HG03159 (cell line): ENCODE data around the gene FAAH2.
A peak's percentile ranks its signal among the peaks of the same experiment; 100 is the strongest.
"Not testable (repeated sequence)": the region's sequence is repeated elsewhere in the genome, so short reads cannot be mapped to it uniquely, and the experiment has no call there.

Source experiments
- ATAC-seq: cut with Tn5 transposase; IDR thresholded peaks from one replicate; pipeline ENCODE4 v1.9.1; 2021; ENCODE audit warnings: mild to moderate bottlenecking, moderate library complexity; ENCODE audit not compliant: unreplicated experiment

The FAAH2 gene

DNA sequence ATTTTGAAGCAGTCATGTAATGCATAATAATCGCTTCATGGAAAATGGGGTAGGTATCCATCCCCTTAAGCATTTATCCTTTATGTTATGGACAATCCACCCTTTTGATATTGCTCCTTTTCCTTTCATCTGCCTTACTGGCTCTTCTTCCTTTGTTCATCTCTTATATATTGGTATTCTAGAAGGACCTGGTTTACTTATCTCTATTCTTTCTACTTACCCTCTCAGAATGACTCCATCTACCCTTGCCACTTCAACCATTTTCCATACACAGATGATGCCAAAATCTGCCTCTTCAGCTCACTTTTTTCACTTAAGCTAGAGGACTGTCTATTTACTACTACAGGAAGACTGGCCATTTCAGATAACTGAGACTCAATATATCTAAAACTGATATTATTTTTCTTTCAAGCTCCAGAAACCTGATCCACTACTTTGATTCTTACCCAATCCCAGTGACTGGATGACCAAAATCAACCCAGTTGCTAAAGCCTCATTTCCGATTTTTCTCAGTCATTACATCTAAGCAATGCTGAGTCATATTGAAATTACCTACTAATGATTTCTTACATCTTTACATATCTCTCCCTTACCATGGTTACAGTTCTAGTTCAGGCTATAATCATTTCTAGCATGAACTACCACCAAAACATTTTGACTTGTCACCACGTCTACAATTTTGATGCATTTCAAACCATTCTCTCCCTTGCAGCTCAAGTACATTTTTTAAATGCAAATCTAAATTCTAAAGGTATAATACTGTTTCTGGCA, 93.7 kb downstream of the FAAH2 start:
- ATAC-seq, result peak; percentile 48

DNA sequence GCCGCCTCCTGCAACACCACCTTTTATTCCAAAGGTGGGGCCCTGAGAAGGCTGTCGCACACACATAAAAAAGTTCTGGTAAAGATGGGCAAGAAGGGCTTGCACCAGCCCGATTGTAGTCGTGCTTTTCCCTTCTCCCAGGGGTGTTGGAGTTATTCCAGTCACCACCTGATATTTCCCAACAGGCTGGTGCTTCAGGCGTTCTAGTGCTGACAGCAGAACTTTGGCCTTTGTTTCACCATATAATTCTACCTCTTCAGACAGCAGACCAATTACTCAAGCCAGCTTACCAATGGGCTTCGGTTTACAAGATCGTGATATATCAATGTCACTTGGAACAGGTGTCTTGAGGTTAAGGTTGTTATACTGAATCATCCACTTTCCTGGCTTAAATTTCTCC, 107.7 kb downstream of the FAAH2 start:
- ATAC-seq, result not testable (repeated sequence)

DNA sequence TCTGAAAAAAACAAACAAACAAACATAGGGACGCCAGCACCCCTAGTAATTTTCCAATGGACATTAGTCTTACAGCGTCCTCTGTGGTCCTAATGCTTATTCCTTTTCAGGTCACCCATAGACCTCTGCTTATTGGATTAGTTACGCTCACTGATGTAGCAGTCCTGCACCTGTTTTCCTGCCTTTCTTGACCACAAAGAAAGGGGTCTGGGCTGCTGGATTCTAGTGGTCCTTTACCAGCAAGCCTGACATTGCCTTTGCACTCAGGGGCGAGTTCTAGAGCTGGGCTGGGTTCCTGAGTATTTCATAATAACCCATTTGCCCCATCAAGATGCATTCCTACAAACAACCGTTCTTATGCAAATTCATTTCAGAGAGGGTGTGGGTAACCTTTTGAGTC, 116.7 kb downstream of the FAAH2 start:
- not testable (repeated sequence) for ATAC-seq

DNA sequence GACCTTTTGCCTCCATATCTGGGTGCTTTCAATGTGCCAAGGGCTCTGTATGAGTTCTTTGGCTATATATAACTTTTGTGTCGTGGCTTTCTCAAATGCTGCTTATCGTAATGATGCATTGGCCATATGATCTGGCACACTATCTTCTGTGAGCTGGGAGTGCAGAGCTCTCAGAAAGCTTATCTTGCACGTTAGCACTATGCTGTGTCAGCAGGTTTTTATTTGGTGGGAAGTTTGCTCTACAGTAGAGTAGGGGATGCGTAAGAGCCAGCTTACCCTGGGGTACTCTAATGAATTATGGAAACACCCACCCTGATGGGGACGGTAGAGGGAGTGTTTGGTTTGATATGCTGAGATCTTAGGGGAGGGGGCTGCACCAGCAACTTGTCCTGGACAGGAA, 119.6 kb downstream of the FAAH2 start:
- ATAC-seq, result no peak

DNA sequence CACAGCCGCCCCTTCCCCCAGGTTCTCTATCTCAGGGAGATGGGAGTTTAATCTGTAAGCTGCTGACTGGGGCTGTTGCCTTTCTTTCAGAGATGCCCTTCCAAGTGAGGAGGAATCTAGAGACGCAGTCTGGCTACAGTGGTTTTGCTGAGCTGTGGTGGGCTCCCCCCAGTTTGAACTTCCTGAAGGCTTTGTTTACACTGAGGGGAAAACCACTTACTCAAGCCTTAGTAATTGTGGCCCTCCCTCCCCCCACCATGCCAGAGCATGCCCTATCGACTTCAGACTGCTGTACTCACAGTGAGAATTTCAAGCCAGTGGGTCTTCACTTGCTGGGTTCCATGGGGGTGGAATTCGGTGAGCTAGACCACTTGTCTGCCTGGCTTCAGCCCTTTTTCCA, 131.3 kb downstream of the FAAH2 start:
- ATAC-seq, result no peak

DNA sequence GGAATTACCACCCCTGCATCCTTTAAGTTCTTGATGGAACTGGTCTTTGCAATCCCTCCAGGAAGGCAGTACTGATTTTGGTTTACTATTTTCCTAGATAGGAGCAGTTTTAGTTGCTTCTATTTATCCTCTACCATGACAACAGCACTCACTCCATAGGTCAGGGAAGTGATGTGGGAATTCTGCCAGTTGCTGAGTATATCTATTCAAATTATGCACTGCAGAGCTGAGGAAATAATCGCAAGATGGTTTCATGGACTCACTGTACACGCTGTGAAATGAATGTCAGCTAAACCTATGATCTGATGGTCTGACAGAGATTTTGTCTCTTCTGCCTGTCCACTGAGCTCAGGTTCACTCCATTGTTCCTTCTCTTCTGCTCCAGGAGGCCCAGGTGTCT, 135.8 kb downstream of the FAAH2 start:
- ATAC-seq, result no peak

DNA sequence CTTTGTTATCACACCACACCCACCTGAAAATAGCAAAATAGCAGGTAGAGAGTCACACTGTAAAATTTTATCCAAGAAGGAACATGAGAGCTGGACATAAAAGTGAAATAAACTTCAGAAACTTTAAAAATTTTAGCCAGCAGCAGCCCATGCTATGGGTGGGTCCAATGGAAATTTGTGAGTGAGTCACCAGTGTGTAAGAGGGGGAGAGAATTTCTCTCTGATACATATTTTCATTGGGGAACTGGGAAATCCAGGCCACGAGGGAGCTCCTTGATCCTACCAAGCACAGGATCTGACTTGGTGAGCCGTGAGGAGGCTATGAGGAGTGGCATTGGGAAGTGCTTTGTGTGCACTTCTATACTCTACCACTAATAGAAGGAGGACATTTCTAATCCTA, 136.3 kb downstream of the FAAH2 start:
- ATAC-seq, result no peak

DNA sequence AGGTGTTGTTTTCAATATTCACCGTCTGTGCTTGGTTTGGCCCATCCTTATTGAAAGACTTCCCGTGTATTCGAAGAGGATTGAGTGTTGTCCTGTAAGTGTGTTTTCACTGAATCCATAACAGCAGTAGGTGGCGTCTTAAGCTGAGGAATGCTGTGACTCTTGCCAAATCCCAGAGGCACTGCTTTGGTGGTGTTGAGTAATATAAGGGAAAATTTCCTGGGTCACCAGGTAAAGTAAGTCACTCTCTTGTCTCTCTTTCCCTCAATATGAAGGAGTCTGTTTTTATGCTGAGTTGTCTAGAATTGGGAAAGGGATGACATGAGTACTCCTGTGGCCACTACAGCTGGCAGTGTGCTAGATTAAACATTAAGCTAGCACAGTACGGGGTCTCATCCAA, 158.6 kb downstream of the FAAH2 start:
- ATAC-seq, result no peak

DNA sequence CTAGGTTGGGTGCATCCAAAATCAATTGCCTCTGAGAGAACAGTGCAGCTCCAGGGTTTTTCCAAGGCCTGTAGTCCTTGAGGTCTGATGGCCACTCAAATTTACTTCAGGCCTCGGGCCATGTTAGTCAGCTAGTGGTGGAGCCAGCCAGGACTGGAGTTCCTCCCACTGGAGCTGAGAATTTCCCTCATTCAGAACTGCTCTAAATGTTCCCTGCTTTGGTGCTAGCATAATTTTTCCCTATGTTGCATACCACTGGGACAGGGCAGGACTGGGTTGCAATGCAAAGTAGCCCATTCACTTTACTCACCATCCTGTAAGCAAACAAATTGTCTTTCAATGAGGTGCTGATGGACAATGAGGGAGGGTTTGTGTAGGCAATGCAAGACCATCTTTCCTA, 159.3 kb downstream of the FAAH2 start:
- ATAC-seq, result no peak

DNA sequence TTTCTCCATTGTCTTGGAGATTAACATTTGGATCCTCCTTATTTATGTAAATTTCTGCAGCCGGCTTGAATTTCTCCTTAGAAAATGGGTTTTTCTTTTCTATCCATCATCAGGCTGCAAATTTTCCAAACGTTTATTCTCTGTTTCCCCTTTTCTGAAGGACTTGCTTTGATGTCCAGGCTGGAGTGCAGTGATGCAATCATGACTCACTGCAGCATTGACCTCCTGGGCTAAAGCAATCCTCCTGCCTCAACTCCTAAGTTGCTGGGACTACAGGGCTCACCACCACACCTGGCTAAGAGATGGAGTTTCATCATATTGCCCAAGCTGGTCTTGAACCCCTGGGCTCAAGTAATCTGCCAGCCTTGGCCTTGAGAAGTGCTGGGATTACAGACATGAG, 161.3 kb downstream of the FAAH2 start:
- no peak for ATAC-seq

DNA sequence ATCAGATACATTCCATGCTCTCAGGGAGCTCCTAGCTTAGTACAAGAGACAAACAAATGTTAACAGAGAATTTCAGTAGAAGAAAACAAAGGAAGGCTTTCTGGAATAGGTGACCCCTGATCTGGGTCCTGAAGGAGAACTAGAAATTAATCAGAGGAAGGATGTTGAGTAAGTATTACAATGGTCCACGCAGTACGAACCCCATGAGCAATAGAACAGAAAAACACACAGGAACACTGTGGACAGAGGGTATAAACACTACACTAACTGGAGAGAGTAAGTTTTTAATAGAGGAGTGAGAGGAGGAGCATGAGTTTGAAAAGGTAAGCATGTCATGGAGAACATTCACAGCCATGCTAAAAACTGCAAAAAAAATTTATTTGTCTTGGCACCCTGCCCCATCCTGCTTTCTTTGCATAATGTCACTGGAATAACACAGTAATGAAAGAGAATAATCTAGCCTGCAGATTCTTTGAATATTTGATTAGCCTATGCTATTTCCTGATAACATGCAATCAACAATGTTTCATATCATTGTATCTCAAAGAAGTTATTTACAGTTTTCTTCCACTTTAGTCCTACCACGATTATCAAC, 165.0 kb downstream of the FAAH2 start:
- ATAC-seq, result no peak

DNA sequence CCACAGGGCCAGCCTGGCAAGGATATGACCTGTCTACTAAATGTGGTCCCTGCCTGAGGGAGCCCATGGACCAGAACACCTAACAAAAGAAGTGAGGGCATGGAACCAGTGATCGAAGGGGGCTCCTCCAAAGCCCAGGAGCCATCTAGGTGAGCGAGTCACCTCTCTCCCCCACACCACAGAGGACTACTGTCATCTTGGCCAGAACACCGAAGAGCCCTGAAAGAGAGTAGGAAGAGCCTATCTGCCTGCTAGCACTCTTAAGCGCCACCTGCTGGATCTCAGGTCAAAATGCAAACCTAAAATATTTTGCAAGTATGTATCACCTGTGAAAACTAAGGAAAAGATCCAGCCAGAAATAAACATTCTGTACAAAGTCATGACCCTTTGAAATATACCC, 167.4 kb downstream of the FAAH2 start:
- peak; percentile 88 for ATAC-seq

DNA sequence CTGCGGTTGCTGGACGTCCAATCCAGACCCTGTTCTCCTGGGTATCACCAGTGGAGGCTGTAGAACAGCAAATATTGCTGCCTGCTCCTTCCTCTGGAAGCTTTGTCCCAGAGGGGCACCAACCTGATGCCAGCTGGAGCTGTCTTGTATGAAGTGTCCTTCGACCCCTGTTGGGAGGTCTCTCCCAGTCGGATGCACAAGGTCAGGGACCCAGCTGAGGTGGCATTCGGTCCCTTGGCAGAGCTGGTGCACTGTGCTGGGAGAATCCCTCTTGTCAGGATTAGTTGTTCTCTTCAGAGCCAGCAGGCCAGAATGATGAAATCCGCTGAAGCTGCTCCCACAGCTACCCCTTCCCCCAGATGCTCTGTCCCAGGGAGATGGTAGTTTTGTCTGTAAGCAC, 195.0 kb downstream of the FAAH2 start:
- ATAC-seq, result no peak

DNA sequence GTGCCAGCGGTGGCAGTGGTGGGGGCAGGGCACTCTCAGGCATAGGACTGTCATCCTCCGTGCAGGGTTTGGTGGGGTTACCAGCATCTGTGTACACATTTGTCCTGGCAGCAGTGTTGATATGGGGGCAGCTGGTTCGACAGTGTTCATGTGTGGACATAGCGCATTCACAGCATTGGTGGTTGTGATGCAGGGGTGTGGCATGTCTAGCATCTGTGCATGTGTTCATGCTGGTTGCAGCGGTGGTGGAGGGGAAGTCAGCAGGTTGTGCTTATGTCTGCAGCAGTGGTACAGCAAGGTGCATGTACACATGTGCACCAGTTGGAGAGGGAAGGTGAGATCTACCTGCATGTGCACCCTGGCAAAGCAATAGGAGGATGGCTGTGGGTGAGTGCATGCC, 230.0 kb downstream of the FAAH2 start:
- no peak for ATAC-seq

DNA sequence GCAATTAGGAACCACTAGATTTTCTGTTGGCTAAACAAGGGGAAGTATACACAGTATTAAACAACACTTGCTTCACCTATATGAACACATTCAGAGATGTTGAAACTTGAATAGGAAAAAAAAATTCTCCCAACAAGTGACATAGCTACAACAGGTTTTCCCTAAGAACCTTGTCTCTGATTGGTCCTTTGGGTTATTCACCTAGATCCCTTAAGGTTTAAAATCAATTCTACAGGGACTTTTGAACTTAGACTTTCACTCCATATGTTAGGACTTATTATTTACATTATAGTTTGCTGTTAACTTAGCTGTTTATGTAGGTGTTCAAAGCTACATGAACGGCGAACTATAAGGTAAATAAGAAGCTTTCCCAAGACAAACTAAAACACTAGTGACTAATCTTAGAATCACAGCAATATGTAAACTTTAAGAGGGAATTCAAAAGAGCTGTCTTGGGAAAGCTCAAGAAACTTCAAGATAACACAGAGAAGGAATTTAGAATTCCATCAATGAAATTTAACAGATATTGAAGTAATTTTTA, 233.1 kb downstream of the FAAH2 start:
- ATAC-seq, result no peak

DNA sequence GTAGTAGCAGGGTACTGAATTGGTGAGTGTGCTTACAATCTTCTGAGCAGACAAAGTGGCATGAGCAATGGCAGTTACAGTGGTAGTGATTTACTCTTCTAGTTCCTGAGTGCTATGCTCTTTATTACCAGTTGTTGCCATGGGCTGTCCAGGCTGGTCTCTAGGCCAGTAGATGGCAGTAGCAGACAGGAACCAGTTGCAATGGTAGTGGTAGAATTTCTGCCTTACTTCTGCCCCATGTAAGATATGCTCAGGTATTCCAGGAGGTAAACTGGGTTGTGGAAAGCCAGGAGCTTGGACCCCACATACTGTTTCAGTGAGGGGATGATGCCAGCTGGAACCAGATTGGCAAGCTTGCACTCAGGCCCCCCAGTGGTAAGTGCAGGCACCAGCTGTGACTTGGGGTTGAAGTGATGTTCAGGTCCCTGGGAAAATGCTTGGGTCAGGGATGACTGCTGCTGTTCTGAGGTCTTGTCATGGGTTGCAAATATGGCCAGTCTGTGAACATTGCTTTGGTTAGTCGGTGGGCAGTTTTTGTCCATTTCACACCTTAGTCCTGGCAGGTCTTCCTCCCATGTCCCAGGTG, 242.3 kb downstream of the FAAH2 start:
- ATAC-seq, result peak; percentile 77
